ENCODE measurements around the gene AOC1.

The AOC1 gene

GRCh38 chr7:150857276-150858055, 5.1 kb downstream of the AOC1 start:
- Histone ChIP-seq H3K27ac (ENCODE audit: low read depth in 2 of 2, low read length in 2 of 2) (no peak overlapping the region), H3K36me3 (ENCODE audit: control insufficient read depth in 2 of 2, insufficient read depth in 2 of 2, low read length in 2 of 2) (peaks cover 20 to 24% of the 10 kb centered on the region in 2 donors), H3K9ac (ENCODE audit: low read depth in 1 of 2, low read length in 2 of 2) (no peak overlapping the region)

DNA sequence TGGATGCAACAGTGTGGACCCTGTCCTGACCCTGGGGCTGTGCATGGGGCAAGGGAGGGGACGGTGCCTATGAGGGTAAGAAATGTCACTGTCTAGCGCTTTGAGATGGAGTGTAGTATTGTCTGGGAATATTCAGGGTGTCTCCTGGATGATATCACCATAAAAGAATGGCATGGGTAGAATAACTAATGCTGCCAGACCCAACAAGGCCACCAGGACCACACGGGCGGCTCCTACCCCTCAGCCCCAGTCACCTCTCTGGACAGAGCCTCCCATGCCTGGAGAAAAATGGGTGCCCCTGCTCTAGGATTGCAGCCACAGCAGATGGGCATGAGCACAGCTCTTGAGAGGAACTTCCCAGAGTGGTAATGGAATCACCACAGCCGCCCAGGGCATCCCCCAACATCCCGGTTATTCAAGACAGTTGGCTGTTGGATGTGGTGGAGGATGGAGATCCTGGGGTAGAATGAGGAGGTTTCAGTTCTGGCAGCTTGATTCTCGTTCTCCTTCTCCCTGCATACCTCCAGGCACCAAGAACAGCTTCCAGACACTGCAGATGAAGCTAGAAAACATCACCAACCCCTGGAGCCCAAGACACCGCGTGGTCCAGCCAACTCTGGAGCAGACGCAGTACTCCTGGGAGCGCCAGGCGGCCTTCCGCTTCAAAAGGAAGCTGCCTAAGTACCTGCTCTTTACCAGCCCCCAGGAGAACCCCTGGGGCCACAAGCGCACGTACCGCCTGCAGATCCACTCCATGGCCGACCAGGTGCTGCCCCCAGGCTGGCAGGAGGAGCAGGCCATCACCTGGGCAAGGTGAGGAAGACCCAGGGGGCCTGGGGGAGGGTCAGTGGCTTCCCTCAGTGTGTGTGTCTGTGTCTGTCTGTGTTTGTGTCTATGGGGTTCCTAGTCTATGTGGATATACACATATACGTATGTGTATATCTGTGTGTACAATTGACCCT, 6.2 kb downstream of the AOC1 start:
- no peak overlapping the region for H3K27ac ChIP-seq (ENCODE audit: low read depth in 2 of 2, low read length in 2 of 2)
- H3K9me3 ChIP-seq (ENCODE audit: control insufficient read depth in 2 of 2, low read length in 2 of 2) = no peaks in the 10 kb centered on the region
- peaks cover 22 to 26% of the 10 kb centered on the region in 2 donors for H3K36me3 ChIP-seq (ENCODE audit: control insufficient read depth in 2 of 2, insufficient read depth in 2 of 2, low read length in 2 of 2)
- no peak overlapping the region for H3K9ac ChIP-seq (ENCODE audit: low read depth in 1 of 2, low read length in 2 of 2)
- H3K4me3 ChIP-seq (ENCODE audit: low read length in 2 of 2) = no peak overlapping the region
- no peaks in the 10 kb centered on the region for H3K27me3 ChIP-seq (ENCODE audit: control insufficient read depth in 2 of 2, insufficient read depth in 2 of 2, low read length in 2 of 2)
- peaks cover 0 to 4% of the 10 kb centered on the region in 2 donors for H3K4me1 ChIP-seq (ENCODE audit: control insufficient read depth in 2 of 2, insufficient read depth in 2 of 2, low read length in 2 of 2)

More at GRCh38 chr7:150857276-150858055, 5.1 kb downstream of the AOC1 start:
- Histone ChIP-seq H3K4me1 (ENCODE audit: control insufficient read depth in 2 of 2, insufficient read depth in 2 of 2, low read length in 2 of 2) (peaks cover 0 to 4% of the 10 kb centered on the region in 2 donors), H3K9me3 (ENCODE audit: control insufficient read depth in 2 of 2, low read length in 2 of 2) (no peaks in the 10 kb centered on the region), H3K27me3 (ENCODE audit: control insufficient read depth in 2 of 2, insufficient read depth in 2 of 2, low read length in 2 of 2) (no peaks in the 10 kb centered on the region), H3K4me3 (ENCODE audit: low read length in 2 of 2) (no peak overlapping the region)

- Histone ChIP-seq H3K27me3 (ENCODE audit: control insufficient read depth in 2 of 2, insufficient read depth in 2 of 2, low read length in 2 of 2) (no peaks in the 10 kb centered on the region), H3K9ac (ENCODE audit: low read depth in 1 of 2, low read length in 2 of 2) (no peak overlapping the region), H3K27ac (ENCODE audit: low read depth in 2 of 2, low read length in 2 of 2) (no peak overlapping the region), H3K4me3 (ENCODE audit: low read length in 2 of 2) (no peak overlapping the region), H3K36me3 (ENCODE audit: control insufficient read depth in 2 of 2, insufficient read depth in 2 of 2, low read length in 2 of 2) (peaks cover 22 to 26% of the 10 kb centered on the region in 2 donors), H3K4me1 (ENCODE audit: control insufficient read depth in 2 of 2, insufficient read depth in 2 of 2, low read length in 2 of 2) (no peaks in the 10 kb centered on the region), H3K9me3 (ENCODE audit: control insufficient read depth in 2 of 2, low read length in 2 of 2) (no peaks in the 10 kb centered on the region)
These were observed 8.1 kb downstream of the AOC1 start for GRCh38 chr7:150860291-150860977.

- Histone ChIP-seq H3K9ac (ENCODE audit: low read depth in 1 of 2, low read length in 2 of 2) (no peak overlapping the region), H3K27ac (ENCODE audit: low read depth in 2 of 2, low read length in 2 of 2) (no peak overlapping the region), H3K4me1 (ENCODE audit: control insufficient read depth in 2 of 2, insufficient read depth in 2 of 2, low read length in 2 of 2) (no peaks in the 10 kb centered on the region), H3K4me3 (ENCODE audit: low read length in 2 of 2) (no peak overlapping the region), H3K9me3 (ENCODE audit: control insufficient read depth in 2 of 2, low read length in 2 of 2) (no peaks in the 10 kb centered on the region), H3K27me3 (ENCODE audit: control insufficient read depth in 2 of 2, insufficient read depth in 2 of 2, low read length in 2 of 2) (no peaks in the 10 kb centered on the region), H3K36me3 (ENCODE audit: control insufficient read depth in 2 of 2, insufficient read depth in 2 of 2, low read length in 2 of 2) (peaks cover 22 to 26% of the 10 kb centered on the region in 2 donors)
These were observed 8.6 kb downstream of the AOC1 start for GRCh38 chr7:150860978-150861295.

DNA sequence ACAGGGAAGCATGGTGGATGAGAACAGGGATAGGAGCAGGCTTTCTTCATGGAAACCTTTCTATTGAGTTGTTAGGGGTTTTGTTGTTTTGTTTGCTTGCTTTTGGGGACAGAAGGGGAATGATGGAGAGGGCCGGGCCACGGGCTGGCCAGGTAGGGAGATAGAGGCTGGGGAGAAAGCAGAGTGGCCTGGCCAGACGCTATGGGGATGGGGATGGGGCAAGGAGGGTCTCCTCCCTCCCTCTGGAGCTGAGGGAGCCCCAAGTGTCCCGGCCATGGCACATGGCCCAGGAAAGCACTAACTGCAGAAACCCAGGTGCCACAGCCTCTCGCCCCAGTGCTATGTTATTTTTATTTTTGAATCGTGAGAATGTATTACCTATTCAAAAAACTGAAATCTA, 10.0 kb downstream of the AOC1 start:
- Histone ChIP-seq H3K4me1 (ENCODE audit: control insufficient read depth in 2 of 2, insufficient read depth in 2 of 2, low read length in 2 of 2) (no peaks in the 10 kb centered on the region), H3K27ac (ENCODE audit: low read depth in 2 of 2, low read length in 2 of 2) (no peak overlapping the region), H3K9me3 (ENCODE audit: control insufficient read depth in 2 of 2, low read length in 2 of 2) (peaks cover 0 to 2% of the 10 kb centered on the region in 2 donors), H3K4me3 (ENCODE audit: low read length in 2 of 2) (no peak overlapping the region), H3K9ac (ENCODE audit: low read depth in 1 of 2, low read length in 2 of 2) (no peak overlapping the region), H3K27me3 (ENCODE audit: control insufficient read depth in 2 of 2, insufficient read depth in 2 of 2, low read length in 2 of 2) (no peaks in the 10 kb centered on the region), H3K36me3 (ENCODE audit: control insufficient read depth in 2 of 2, insufficient read depth in 2 of 2, low read length in 2 of 2) (peaks cover 26% of the 10 kb centered on the region in 2 donors)

GRCh38 chr7:150863946-150864345, 11.6 kb downstream of the AOC1 start:
- H3K36me3 ChIP-seq (ENCODE audit: control insufficient read depth in 2 of 2, insufficient read depth in 2 of 2, low read length in 2 of 2) = peaks cover 15% of the 10 kb centered on the region in 2 donors

GRCh38 chr7:150866932-150867564, 14.7 kb downstream of the AOC1 start:
- H3K27ac ChIP-seq (ENCODE audit: low read depth in 2 of 2, low read length in 2 of 2) = no peak overlapping the region
- peaks cover 3 to 6% of the 10 kb centered on the region in 2 donors for H3K36me3 ChIP-seq (ENCODE audit: control insufficient read depth in 2 of 2, insufficient read depth in 2 of 2, low read length in 2 of 2)
- H3K9ac ChIP-seq (ENCODE audit: low read depth in 1 of 2, low read length in 2 of 2) = no peak overlapping the region
- no peaks in the 10 kb centered on the region for H3K4me1 ChIP-seq (ENCODE audit: control insufficient read depth in 2 of 2, insufficient read depth in 2 of 2, low read length in 2 of 2)
- H3K9me3 ChIP-seq (ENCODE audit: control insufficient read depth in 2 of 2, low read length in 2 of 2) = peaks cover 0 to 2% of the 10 kb centered on the region in 2 donors
- no peaks in the 10 kb centered on the region for H3K27me3 ChIP-seq (ENCODE audit: control insufficient read depth in 2 of 2, insufficient read depth in 2 of 2, low read length in 2 of 2)
- no peak overlapping the region for H3K4me3 ChIP-seq (ENCODE audit: low read length in 2 of 2)

More at GRCh38 chr7:150863946-150864345, 11.6 kb downstream of the AOC1 start:
- Histone ChIP-seq H3K9ac (ENCODE audit: low read depth in 1 of 2, low read length in 2 of 2) (no peak overlapping the region), H3K27ac (ENCODE audit: low read depth in 2 of 2, low read length in 2 of 2) (no peak overlapping the region), H3K4me1 (ENCODE audit: control insufficient read depth in 2 of 2, insufficient read depth in 2 of 2, low read length in 2 of 2) (no peaks in the 10 kb centered on the region), H3K4me3 (ENCODE audit: low read length in 2 of 2) (no peak overlapping the region), H3K9me3 (ENCODE audit: control insufficient read depth in 2 of 2, low read length in 2 of 2) (peaks cover 0 to 2% of the 10 kb centered on the region in 2 donors), H3K27me3 (ENCODE audit: control insufficient read depth in 2 of 2, insufficient read depth in 2 of 2, low read length in 2 of 2) (no peaks in the 10 kb centered on the region)

DNA sequence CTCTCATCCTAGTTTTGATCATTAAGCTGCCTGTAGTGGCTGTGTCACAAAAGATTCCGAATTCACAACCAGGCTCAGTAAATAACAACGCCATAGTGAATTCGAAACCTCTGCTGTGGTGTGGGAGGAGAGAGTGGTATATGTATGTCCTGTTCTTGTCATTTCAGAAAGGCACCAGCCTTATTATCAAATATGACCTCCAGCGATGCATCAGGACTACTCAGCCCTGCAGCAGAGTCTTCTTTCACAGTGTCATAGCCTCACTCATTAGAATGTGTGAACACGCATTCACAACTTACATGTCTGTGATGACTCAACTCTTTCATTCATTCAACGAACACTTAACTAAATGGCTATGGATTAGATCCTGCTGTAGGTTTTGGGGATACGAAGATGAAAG, 15.3 kb downstream of the AOC1 start:
- peaks cover 3 to 6% of the 10 kb centered on the region in 2 donors for H3K36me3 ChIP-seq (ENCODE audit: control insufficient read depth in 2 of 2, insufficient read depth in 2 of 2, low read length in 2 of 2)
- no peak overlapping the region for H3K4me3 ChIP-seq (ENCODE audit: low read length in 2 of 2)
- H3K9me3 ChIP-seq (ENCODE audit: control insufficient read depth in 2 of 2, low read length in 2 of 2) = peaks cover 0 to 2% of the 10 kb centered on the region in 2 donors
- no peak overlapping the region for H3K9ac ChIP-seq (ENCODE audit: low read depth in 1 of 2, low read length in 2 of 2)
- H3K27ac ChIP-seq (ENCODE audit: low read depth in 2 of 2, low read length in 2 of 2) = no peak overlapping the region
- H3K27me3 ChIP-seq (ENCODE audit: control insufficient read depth in 2 of 2, insufficient read depth in 2 of 2, low read length in 2 of 2) = no peaks in the 10 kb centered on the region
- H3K4me1 ChIP-seq (ENCODE audit: control insufficient read depth in 2 of 2, insufficient read depth in 2 of 2, low read length in 2 of 2) = no peaks in the 10 kb centered on the region

GRCh38 chr7:150869467-150869866, 17.1 kb downstream of the AOC1 start:
- Histone ChIP-seq H3K9me3 (ENCODE audit: control insufficient read depth in 2 of 2, low read length in 2 of 2) (peaks cover 0 to 2% of the 10 kb centered on the region in 2 donors), H3K27ac (ENCODE audit: low read depth in 2 of 2, low read length in 2 of 2) (no peak overlapping the region), H3K4me3 (ENCODE audit: low read length in 2 of 2) (no peak overlapping the region), H3K4me1 (ENCODE audit: control insufficient read depth in 2 of 2, insufficient read depth in 2 of 2, low read length in 2 of 2) (no peaks in the 10 kb centered on the region), H3K27me3 (ENCODE audit: control insufficient read depth in 2 of 2, insufficient read depth in 2 of 2, low read length in 2 of 2) (no peaks in the 10 kb centered on the region), H3K36me3 (ENCODE audit: control insufficient read depth in 2 of 2, insufficient read depth in 2 of 2, low read length in 2 of 2) (peaks cover 0 to 4% of the 10 kb centered on the region in 2 donors), H3K9ac (ENCODE audit: low read depth in 1 of 2, low read length in 2 of 2) (no peak overlapping the region)

Data from mucosa of rectum (tissue), 2 donors.